ENCODE results near the gene MACROD2.

Gene MACROD2

GRCh38 chr20:16018881-16019280, 2023.6 kb downstream of the MACROD2 start:
- Histone ChIP-seq H3K9ac (ENCODE audit: low read length) (no peak overlapping the region), H3K36me3 (ENCODE audit: low read length) (no peaks in the 10 kb centered on the region), H3K4me3 (ENCODE audit: insufficient read depth, low read length, poor library complexity, severe bottlenecking) (no peak overlapping the region), H4K20me1 (ENCODE audit: low read depth, low read length) (no peaks in the 10 kb centered on the region), H3K4me2 (ENCODE audit: low read depth, low read length, poor library complexity, severe bottlenecking) (no peak overlapping the region), H3K9me3 (ENCODE audit: insufficient read depth, low read length) (no peaks in the 10 kb centered on the region), H3K9me2 (replicated peaks; ENCODE audit: insufficient read depth, low read length) (no peaks in the 10 kb centered on the region), H3K27me3 (ENCODE audit: low read length) (no peaks in the 10 kb centered on the region), H3K27ac (ENCODE audit: low read depth, low read length) (no peak overlapping the region), H3F3A (ENCODE audit: insufficient read depth) (no peaks in the 10 kb centered on the region), H2AFZ (ENCODE audit: low read depth, low read length, severe bottlenecking) (no peak overlapping the region), H3K79me2 (ENCODE audit: insufficient read depth, low read length) (no peaks in the 10 kb centered on the region)
- TF ChIP-seq EZH2phosphoT487 (conservative IDR thresholded peaks at IDR 0.05; ENCODE audit: low read length): no peak
- no peak for TF ChIP-seq CTCF (IDR thresholded peaks at IDR 0.05; ENCODE audit: insufficient read depth, low read length, poor library complexity, severe bottlenecking)

GRCh38 chr20:16020971-16021370, 2025.7 kb downstream of the MACROD2 start:
- TF ChIP-seq EZH2phosphoT487 (conservative IDR thresholded peaks at IDR 0.05; ENCODE audit: low read length): no peak
- no peak for TF ChIP-seq CTCF (IDR thresholded peaks at IDR 0.05; ENCODE audit: insufficient read depth, low read length, poor library complexity, severe bottlenecking)
- Histone ChIP-seq H4K20me1 (ENCODE audit: low read depth, low read length) (no peaks in the 10 kb centered on the region), H3K4me2 (ENCODE audit: low read depth, low read length, poor library complexity, severe bottlenecking) (no peak overlapping the region), H3K27ac (ENCODE audit: low read depth, low read length) (no peak overlapping the region), H2AFZ (ENCODE audit: low read depth, low read length, severe bottlenecking) (no peak overlapping the region), H3K36me3 (ENCODE audit: low read length) (no peaks in the 10 kb centered on the region), H3K4me3 (ENCODE audit: insufficient read depth, low read length, poor library complexity, severe bottlenecking) (no peak overlapping the region), H3K9ac (ENCODE audit: low read length) (no peak overlapping the region), H3K9me3 (ENCODE audit: insufficient read depth, low read length) (no peaks in the 10 kb centered on the region), H3K27me3 (ENCODE audit: low read length) (no peaks in the 10 kb centered on the region), H3K79me2 (ENCODE audit: insufficient read depth, low read length) (no peaks in the 10 kb centered on the region), H3K9me2 (replicated peaks; ENCODE audit: insufficient read depth, low read length) (no peaks in the 10 kb centered on the region), H3F3A (ENCODE audit: insufficient read depth) (no peaks in the 10 kb centered on the region)

- no peaks in the 10 kb centered on the region; the same call in 1 of the 2 replicates for H3K27me3 ChIP-seq (ENCODE audit: low read length)
- no peak overlapping the region for H3K4me2 ChIP-seq (ENCODE audit: low read depth, low read length, poor library complexity, severe bottlenecking)
- H3K9ac ChIP-seq (ENCODE audit: low read length): no peak overlapping the region
- H4K20me1 ChIP-seq (ENCODE audit: low read depth, low read length): no peaks in the 10 kb centered on the region
- H3K9me2 ChIP-seq (replicated peaks; ENCODE audit: insufficient read depth, low read length): no peaks in the 10 kb centered on the region
- no peaks in the 10 kb centered on the region for H3K79me2 ChIP-seq (ENCODE audit: insufficient read depth, low read length)
- no peak for TF ChIP-seq EZH2phosphoT487 (conservative IDR thresholded peaks at IDR 0.05; ENCODE audit: low read length)
- no peak for TF ChIP-seq CTCF (IDR thresholded peaks at IDR 0.05; ENCODE audit: insufficient read depth, low read length, poor library complexity, severe bottlenecking)
- no peak overlapping the region for H2AFZ ChIP-seq (ENCODE audit: low read depth, low read length, severe bottlenecking)
- no peaks in the 10 kb centered on the region for H3K9me3 ChIP-seq (ENCODE audit: insufficient read depth, low read length)
- H3F3A ChIP-seq (ENCODE audit: insufficient read depth): no peaks in the 10 kb centered on the region
- no peak overlapping the region for H3K4me3 ChIP-seq (ENCODE audit: insufficient read depth, low read length, poor library complexity, severe bottlenecking)
- H3K36me3 ChIP-seq (ENCODE audit: low read length): no peaks in the 10 kb centered on the region
- no peak overlapping the region for H3K27ac ChIP-seq (ENCODE audit: low read depth, low read length)
Observed at GRCh38 chr20:16025084-16025483, 2029.8 kb downstream of the MACROD2 start.
